AG10803 (cell line): ENCODE results near the gene B2M.
"Not testable (repeated sequence)": the region's sequence is repeated elsewhere in the genome, so short reads cannot be mapped to it uniquely, and the experiment has no call there.

Experiments
- DNase-seq: peaks from one replicate; pipeline ENCODE4 v3.0.0; 2010; ENCODE audit warnings: low read depth
- H3K4me3 ChIP-seq: 2 replicates; pipeline ENCODE4 v1.5.1; 2011; ENCODE audit warnings: mild to moderate bottlenecking, low read length, control low read depth
- TF ChIP-seq, protein P1 (sequence below): conservative IDR thresholded peaks from 2 replicates; pipeline ENCODE4 v1.5.1; 2011; ENCODE audit warnings: mild to moderate bottlenecking, low read length, control low read depth, inconsistent platforms

Gene B2M

DNA sequence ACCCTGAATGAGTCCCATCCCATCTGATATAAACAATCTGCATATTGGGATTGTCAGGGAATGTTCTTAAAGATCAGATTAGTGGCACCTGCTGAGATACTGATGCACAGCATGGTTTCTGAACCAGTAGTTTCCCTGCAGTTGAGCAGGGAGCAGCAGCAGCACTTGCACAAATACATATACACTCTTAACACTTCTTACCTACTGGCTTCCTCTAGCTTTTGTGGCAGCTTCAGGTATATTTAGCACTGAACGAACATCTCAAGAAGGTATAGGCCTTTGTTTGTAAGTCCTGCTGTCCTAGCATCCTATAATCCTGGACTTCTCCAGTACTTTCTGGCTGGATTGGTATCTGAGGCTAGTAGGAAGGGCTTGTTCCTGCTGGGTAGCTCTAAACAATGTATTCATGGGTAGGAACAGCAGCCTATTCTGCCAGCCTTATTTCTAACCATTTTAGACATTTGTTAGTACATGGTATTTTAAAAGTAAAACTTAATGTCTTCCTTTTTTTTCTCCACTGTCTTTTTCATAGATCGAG is 4.5 kb downstream of the B2M start:
- TF ChIP-seq, protein P1, sequence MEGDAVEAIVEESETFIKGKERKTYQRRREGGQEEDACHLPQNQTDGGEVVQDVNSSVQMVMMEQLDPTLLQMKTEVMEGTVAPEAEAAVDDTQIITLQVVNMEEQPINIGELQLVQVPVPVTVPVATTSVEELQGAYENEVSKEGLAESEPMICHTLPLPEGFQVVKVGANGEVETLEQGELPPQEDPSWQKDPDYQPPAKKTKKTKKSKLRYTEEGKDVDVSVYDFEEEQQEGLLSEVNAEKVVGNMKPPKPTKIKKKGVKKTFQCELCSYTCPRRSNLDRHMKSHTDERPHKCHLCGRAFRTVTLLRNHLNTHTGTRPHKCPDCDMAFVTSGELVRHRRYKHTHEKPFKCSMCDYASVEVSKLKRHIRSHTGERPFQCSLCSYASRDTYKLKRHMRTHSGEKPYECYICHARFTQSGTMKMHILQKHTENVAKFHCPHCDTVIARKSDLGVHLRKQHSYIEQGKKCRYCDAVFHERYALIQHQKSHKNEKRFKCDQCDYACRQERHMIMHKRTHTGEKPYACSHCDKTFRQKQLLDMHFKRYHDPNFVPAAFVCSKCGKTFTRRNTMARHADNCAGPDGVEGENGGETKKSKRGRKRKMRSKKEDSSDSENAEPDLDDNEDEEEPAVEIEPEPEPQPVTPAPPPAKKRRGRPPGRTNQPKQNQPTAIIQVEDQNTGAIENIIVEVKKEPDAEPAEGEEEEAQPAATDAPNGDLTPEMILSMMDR, result no peak
- no peak for DNase-seq
- no peak overlapping the region for H3K4me3 ChIP-seq

DNA sequence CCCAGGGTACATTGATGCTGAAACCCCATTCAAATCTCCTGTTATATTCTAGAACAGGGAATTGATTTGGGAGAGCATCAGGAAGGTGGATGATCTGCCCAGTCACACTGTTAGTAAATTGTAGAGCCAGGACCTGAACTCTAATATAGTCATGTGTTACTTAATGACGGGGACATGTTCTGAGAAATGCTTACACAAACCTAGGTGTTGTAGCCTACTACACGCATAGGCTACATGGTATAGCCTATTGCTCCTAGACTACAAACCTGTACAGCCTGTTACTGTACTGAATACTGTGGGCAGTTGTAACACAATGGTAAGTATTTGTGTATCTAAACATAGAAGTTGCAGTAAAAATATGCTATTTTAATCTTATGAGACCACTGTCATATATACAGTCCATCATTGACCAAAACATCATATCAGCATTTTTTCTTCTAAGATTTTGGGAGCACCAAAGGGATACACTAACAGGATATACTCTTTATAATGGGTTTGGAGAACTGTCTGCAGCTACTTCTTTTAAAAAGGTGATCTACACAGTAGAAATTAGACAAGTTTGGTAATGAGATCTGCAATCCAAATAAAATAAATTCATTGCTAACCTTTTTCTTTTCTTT is 5.8 kb downstream of the B2M start:
- TF ChIP-seq, protein P1, result no peak
- H3K4me3 ChIP-seq, result no peak overlapping the region
- no peak for DNase-seq

DNA sequence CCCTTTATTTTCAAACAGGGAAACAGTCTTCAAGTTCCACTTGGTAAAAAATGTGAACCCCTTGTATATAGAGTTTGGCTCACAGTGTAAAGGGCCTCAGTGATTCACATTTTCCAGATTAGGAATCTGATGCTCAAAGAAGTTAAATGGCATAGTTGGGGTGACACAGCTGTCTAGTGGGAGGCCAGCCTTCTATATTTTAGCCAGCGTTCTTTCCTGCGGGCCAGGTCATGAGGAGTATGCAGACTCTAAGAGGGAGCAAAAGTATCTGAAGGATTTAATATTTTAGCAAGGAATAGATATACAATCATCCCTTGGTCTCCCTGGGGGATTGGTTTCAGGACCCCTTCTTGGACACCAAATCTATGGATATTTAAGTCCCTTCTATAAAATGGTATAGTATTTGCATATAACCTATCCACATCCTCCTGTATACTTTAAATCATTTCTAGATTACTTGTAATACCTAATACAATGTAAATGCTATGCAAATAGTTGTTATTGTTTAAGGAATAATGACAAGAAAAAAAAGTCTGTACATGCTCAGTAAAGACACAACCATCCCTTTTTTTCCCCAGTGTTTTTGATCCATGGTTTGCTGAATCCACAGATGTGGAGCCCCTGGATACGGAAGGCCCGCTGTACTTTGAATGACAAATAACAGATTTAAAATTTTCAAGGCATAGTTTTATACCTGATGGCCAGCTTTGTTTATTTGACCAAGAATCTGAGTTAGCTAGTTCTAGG is 7.0 kb downstream of the B2M start:
- no peak for DNase-seq
- H3K4me3 ChIP-seq, result no peak overlapping the region
- TF ChIP-seq, protein P1, result no peak

GRCh38 chr15:44718927-44719292 is 7.6 kb downstream of the B2M start:
- DNase-seq, result no peak
- no peak overlapping the region for H3K4me3 ChIP-seq
- TF ChIP-seq, protein P1, result no peak

DNA sequence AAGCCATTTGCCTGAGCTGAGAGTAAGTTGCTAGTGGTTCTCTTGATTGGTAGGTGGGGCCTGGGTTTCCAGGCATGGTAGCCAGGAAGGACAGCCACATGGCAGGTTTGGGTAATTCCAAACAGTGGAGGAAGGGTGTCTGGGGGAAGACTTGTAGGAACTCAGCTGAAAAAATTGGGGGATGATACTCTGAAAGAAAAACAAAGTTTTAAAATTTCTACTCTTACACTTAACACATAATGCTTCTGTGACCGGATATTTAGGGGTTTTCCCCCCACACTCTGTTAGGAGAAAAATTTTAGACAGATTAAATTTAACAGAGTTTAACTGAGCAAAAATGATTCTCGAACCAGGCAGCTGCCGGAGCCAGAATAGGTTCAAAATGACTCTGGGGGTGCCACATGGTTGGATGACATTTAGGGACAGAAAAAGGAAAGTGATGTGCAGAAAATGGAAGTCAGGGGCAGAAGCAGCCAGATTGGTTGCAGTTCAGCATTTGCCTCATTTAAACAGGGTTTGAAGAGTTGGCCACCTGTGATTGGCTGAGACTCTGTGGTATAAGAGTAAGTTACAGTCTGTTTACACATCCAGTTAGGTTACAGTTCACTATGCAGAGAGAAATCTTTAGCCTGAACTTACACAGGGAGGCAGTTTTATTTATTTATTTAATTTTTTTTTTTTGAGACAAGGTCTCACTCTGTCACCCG is 8.1 kb downstream of the B2M start:
- TF ChIP-seq, protein P1, result no peak
- no peak overlapping the region for H3K4me3 ChIP-seq
- no peak for DNase-seq

DNA sequence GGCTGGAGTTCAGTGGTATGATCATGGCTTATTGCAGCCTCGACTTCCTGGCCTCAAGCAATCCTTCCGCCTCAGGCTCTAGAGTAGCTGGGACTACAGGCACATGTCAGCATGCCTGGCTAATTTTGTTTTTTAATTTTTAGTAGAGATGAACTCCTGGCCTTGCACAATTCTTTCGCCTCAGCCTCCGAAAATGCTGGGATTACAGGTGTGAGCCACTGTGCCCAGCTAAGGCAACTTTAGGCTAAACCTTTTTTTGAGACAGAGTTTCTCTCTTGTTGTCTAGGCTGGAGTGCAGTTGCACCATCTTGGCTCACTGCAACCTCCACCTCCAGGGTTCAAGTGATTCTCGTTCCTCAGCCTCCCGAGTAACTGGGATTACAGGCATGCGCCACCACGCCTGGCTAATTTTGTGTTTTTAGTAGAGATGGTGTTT is 8.7 kb downstream of the B2M start:
- not testable (repeated sequence) for H3K4me3 ChIP-seq, DNase-seq

DNA sequence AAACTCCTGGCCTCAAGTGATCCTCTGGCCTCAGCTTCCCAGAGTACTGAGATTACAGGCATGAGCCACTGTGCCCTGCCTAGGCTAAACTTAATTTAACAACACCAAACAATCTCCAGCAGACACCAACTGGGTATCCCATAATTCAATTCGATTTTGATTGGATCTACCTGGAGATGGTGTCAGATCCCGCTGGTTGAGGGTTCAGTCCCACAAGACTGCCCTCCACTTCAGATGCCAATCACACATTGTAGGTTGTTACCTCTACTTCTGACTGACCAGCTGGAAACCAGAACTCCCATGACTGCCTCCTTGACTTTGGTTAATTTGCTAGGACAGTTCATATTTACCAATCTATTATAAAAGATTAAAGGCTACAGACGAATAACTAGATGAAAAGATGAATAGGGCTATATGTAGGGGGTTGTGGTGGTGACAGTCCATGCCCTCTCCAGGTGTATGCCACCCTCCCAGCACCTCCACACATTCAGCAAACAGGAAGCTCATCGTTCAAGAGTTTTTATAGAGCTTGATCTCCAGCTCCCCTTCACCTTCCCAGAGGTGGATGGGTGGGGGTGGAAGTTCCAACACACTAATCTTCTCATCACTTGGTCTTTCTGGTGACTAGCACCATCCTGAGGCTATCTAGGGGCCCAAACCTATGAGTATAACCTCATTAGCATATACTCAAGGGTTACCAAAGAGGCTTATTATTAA is 9.3 kb downstream of the B2M start:
- TF ChIP-seq, protein P1, result no peak
- no peak overlapping the region for H3K4me3 ChIP-seq
- no peak for DNase-seq
